NK-92 treated with Interleukin-12 subunit alpha and Interleukin-12 subunit beta, amount 100 ng/mL, for 24 hours (cell line): ENCODE measurements around the gene FCER2.
"Not testable (repeated sequence)": the region's sequence is repeated elsewhere in the genome, so short reads cannot be mapped to it uniquely, and the experiment has no call there.

Experiments
- DNase-seq: peaks from one replicate; lab custom pipeline; 2025; lab: John Stamatoyannopoulos, UW

FCER2 gene

GRCh38 chr19:7645656-7646425, 56.1 kb downstream of the FCER2 start:
- no peak for DNase-seq

GRCh38 chr19:7645163-7645562, 56.8 kb downstream of the FCER2 start:
- no peak for DNase-seq

DNA sequence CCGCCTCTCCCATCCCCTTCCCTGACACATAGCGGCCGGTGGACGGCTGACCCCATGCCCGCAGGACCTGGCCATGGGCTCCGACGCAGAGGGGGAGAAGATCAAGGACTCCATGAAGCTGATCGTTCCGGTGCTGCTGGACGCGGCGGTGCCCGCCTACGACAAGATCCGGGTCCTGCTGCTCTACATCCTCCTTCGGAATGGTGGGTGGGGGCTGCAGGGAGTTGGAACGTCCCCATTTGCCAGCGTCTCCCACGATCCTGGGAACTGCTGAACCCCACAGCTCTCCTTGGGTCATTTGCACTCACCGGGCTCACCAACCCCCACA, 57.4 kb downstream of the FCER2 start:
- DNase-seq: no peak

DNA sequence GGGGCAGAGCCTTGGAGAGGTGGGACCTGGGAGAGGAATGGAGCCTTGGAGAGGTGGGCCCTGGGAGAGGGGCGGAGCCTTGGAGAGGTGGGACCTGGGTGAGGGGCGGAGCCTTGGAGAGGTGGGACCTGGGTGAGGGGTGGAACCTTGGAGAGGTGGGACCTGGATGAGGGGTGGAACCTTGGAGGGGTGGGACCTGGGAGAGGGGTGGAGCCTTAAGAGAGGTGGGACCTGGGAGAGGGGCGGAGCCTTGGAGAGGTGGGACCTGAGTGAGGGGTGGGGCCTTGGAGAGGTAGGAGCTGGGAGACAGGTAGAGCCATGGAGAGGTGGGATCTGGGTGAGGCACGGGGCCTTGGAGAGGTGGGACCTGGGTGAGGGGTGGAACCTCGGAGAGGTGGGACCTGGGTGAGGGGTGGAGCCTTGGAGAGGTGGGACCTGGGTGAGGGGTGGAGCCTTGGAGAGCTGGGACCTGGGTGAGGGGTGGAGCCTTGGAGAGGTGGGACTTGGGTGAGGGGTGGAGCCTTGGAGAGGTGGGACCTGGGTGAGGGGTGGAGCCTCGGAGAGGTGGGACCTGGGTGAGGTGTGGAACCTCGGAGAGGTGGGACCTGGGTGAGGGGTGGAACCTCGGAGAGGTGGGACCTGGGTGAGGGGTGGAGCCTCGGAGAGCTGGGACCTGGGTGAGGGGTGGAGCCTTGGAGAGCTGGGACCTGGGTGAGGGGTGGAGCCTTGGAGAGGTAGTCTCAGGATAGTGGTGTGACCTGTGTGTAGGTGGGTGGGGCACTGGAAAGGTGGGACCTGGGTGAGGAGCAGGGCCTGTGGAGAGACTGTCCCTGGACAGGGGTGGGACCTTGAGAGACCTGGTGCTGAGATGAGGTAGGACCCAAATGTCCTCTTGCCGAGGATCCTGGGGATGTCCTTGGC, 58.0 kb downstream of the FCER2 start:
- not testable (repeated sequence) for DNase-seq

- no peak for DNase-seq
Measured at GRCh38 chr19:7643031-7643415, 58.9 kb downstream of the FCER2 start.

- DNase-seq: no peak
Measured at GRCh38 chr19:7642295-7643030, 59.5 kb downstream of the FCER2 start.

DNA sequence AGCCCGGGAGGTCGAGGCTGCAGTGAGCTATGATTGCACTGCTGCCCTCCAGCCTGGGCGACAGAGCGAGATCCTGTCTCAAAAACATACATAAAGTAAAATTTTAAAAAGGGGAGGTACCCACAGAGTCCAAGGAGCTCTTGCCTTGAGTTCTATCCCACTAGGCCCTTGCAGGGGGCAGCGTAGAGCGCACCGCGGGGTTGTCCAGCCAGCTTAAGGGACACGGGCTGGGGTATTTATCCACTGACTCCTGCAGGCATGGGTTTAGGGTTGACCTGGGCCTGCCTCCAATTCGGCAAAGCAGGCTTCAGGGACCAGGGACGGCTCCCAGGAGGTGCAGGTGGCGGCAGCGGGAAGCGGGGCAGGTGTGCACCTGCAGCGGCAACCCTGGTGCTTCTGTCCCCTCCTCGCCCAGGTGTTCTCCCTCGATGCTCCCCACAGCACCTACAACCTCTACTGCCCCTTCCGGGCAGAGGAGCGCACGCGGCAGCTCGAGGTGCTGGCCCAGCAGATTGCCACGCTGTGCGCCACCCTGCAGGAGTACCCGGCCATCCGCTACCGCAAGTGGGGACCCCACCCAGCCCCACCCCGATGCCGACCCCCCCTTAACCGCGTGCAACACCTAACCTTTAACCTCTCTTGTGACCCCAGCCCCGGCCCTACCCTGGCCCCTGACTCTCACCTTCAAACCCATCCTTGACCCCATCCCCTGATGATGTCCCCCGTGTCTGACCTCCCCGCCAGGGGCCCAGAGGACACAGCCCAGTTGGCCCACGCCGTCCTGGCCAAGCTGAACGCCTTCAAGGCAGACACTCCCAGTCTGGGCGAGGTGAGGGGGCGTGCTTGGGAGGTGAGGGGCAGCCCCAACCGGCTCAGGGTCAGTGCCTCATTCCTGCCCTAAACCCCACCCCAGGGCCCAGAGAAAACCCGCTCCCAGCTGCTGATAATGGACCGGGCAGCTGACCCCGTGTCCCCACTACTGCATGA, 60.3 kb downstream of the FCER2 start:
- no peak for DNase-seq

DNA sequence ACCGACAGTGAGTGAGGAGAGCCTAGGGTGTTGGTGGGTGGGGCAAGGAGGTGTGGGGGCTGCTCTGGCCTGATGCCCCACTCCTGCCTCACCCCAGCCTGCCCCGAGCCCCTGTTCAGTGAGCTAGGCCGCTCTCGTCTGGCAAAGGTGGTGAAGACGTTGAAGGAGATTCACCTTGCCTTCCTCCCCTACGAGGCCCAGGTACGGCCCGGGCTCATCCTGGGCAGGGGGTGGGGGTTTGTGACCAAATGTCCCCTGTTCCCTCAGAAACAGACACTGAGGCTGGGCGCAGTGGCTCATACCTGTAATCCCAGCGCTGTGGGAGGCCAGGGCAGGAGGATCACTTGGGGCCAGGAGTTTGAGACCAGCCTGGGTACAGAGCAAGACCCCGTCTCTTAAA, 61.1 kb downstream of the FCER2 start:
- DNase-seq: no peak

DNA sequence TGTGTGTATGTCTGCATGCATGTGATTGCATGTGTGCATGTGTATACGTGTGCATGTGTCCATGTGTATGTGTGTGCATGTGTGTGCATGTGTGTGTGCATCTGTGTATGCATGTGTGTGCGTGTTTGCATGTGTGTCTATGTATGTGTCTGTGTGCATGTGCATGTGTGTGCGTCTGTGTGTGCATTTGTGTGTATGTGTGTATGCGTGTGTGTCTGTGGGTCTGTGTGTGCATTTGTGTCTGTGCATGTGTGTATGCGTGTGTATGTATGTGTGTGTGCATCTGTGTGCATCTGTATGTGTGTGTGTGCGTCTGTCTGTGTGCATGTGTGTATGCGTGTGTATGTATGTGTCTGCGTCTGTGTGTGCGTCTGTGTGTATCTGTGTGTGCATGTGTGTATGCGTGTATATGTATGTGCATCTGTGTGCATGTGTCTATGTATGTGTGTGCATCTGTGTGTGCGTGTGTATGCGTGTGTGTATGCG, 62.0 kb downstream of the FCER2 start:
- no peak for DNase-seq

DNA sequence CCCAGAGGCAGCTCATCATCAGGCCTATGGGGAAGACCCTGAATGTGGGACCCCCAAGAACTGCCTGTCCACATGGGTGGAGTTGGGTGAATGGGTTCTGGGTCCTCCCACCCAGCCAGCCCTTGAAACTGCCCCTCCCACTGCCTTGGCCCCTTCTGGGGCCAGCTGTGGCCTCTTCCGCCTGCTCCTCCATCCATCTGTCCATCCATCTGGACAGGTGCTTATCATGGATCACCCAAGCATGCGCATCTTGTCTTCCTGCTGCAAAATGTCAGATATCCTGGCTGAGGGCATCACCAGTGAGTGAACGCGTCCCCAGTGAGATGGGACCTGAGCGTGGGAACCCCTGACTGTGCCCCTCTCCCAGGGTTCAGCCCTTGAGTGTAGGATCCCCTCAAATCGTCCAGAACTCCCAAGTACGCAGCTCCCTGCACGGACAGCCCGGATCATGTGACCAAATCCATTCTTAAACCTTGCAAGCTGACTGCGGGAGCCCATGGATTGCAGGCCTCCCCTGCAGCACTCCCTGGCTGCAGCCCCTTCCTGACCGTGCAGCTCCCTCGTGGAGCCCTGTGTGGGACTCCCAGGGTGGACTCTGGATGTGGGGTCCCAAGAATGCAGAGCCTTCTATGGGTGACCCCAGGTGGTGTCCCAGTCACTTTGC, 63.0 kb downstream of the FCER2 start:
- no peak for DNase-seq
